CD4-positive, alpha-beta T cell treated with Interferon gamma for 1 hour (primary cell): ENCODE data around the gene CCKAR.
"Not testable (repeated sequence)": the region's sequence is repeated elsewhere in the genome, so short reads cannot be mapped to it uniquely, and the experiment has no call there.

ENCODE experiments used
- DNase-seq: peaks from one replicate; pipeline ENCODE4 v3.0.0-alpha.2; 2020

Gene CCKAR

GRCh38 chr4:26490111-26490959 lies at the start of gene CCKAR:
TSS of gene CCKAR (minus strand) at chr4:26490484. CDS start at chr4:26490267, 217 bp downstream.
- no peak for DNase-seq

- no peak for DNase-seq
Measured at GRCh38 chr4:26533685-26534084, 43.4 kb upstream of the CCKAR start.

GRCh38 chr4:26531491-26532116 lies 41.3 kb upstream of the CCKAR start:
- DNase-seq: no peak

- no peak for DNase-seq
Measured at GRCh38 chr4:26530099-26530498, 39.8 kb upstream of the CCKAR start.

GRCh38 chr4:26529479-26529878 lies 39.2 kb upstream of the CCKAR start:
- DNase-seq: no peak

GRCh38 chr4:26525771-26526150 lies 35.5 kb upstream of the CCKAR start:
- DNase-seq: no peak

- no peak for DNase-seq
Measured at GRCh38 chr4:26525136-26525770, 35.0 kb upstream of the CCKAR start.

GRCh38 chr4:26524011-26524410 lies 33.7 kb upstream of the CCKAR start:
- DNase-seq: no peak

- no peak for DNase-seq
Measured at GRCh38 chr4:26522478-26522877, 32.2 kb upstream of the CCKAR start.

GRCh38 chr4:26520728-26521450 lies 30.6 kb upstream of the CCKAR start:
- no peak for DNase-seq

GRCh38 chr4:26515936-26516335 lies 25.7 kb upstream of the CCKAR start:
- DNase-seq: no peak

GRCh38 chr4:26510334-26510964 lies 20.2 kb upstream of the CCKAR start:
- DNase-seq: no peak

- no peak for DNase-seq
Measured at GRCh38 chr4:26509681-26510333, 19.5 kb upstream of the CCKAR start.

- no peak for DNase-seq
Measured at GRCh38 chr4:26507286-26507685, 17.0 kb upstream of the CCKAR start.

GRCh38 chr4:26503844-26504243 lies 13.6 kb upstream of the CCKAR start:
- no peak for DNase-seq

- DNase-seq: no peak
Measured at GRCh38 chr4:26503427-26503826, 13.1 kb upstream of the CCKAR start.

- not testable (repeated sequence) for DNase-seq
Measured at GRCh38 chr4:26500565-26500999, 10.3 kb upstream of the CCKAR start.

GRCh38 chr4:26496207-26496783 lies 6.0 kb upstream of the CCKAR start:
- DNase-seq: no peak

GRCh38 chr4:26493461-26493860 lies 3.2 kb upstream of the CCKAR start:
- DNase-seq: no peak

- DNase-seq: no peak
Measured at GRCh38 chr4:26491449-26492170, 1.3 kb upstream of the CCKAR start.

- DNase-seq: no peak
Measured at GRCh38 chr4:26490960-26491284, 638 bp upstream of the CCKAR start.
